K562 (cell line): ENCODE measurements around the gene DENND10. TPM values are rescaled to one million over a fixed set of nuclear protein-coding genes. Genes with fewer than 3 reads are reported as not detected.
A peak's percentile ranks its signal among the peaks of the same experiment; 100 is the strongest.

Experiments
- COPS2 ChIP-seq: fragments of 450-650 bp; conservative IDR thresholded peaks from 2 replicates; pipeline ENCODE4 v1.6.1; 2016; ENCODE audit warnings: mild to moderate bottlenecking, moderate library complexity
- DDX20 ChIP-seq: fragments of 450-650 bp; IDR thresholded peaks from 2 replicates; pipeline ENCODE4 v1.6.1; 2016; ENCODE audit warnings: missing genetic modification characterization, low read depth, mild to moderate bottlenecking, missing compliant biosample characterization, moderate library complexity
- FOXP1 ChIP-seq: sonication (generic); formaldehyde crosslinking; IDR thresholded peaks from 2 replicates; pipeline ENCODE4 v1.8.0; 2022; ENCODE audit warnings: mild to moderate bottlenecking, missing genetic modification reagents
- JUNB ChIP-seq: fragments of 450-650 bp; formaldehyde crosslinking; conservative IDR thresholded peaks from 2 replicates; pipeline ENCODE4 v1.4.0; 2020; ENCODE audit warnings: mild to moderate bottlenecking
- MTA2 ChIP-seq: fragments of 450-650 bp; IDR thresholded peaks from 2 replicates; pipeline ENCODE4 v1.6.1; 2016; ENCODE audit warnings: low read depth
- NR4A1 ChIP-seq, 2 experiments: fragments of 250-450 bp in 1 of 2; fragments of 450-650 bp in 1 of 2; sonication (Bioruptor Pico) in 1 of 2; IDR thresholded peaks; 2 replicates each; pipeline versions ENCODE4 v1.4.0 to v1.6.1; 2016 to 2020; ENCODE audit warnings: mild to moderate bottlenecking in 2 of 2, missing compliant biosample characterization in 1 of 2, missing genetic modification characterization in 1 of 2, moderate library complexity in 1 of 2
- POLR2G ChIP-seq: fragments of 200-400 bp; formaldehyde crosslinking; IDR thresholded peaks from 2 replicates; pipeline ENCODE4 v1.6.1; 2017; ENCODE audit warnings: low read depth, mild to moderate bottlenecking, antibody characterized with exemption, low read length, moderate library complexity
- RBM34 ChIP-seq: fragments of 200-400 bp; formaldehyde crosslinking; IDR thresholded peaks from 2 replicates; pipeline ENCODE4 v1.6.1; 2018; ENCODE audit warnings: low read length, borderline replicate concordance; ENCODE audit not compliant: insufficient read depth
- RNF2 ChIP-seq: sonication (generic); IDR thresholded peaks from 2 replicates; pipeline ENCODE4 v1.6.1; 2016
- TCF7 ChIP-seq: sonication (generic); IDR thresholded peaks from 2 replicates; pipeline ENCODE4 v1.6.1; 2016; ENCODE audit warnings: antibody characterized with exemption, borderline replicate concordance
- TRIM25 ChIP-seq: fragments of 450-650 bp; IDR thresholded peaks from 2 replicates; pipeline ENCODE4 v1.7.0; 2016; ENCODE audit warnings: borderline replicate concordance
- U2AF1 ChIP-seq: fragments of 200-400 bp; formaldehyde crosslinking; optimal IDR thresholded peaks from 2 replicates; pipeline ENCODE3; 2017; ENCODE audit warnings: mild to moderate bottlenecking, low read depth, low read length, moderate library complexity
- ZNF407 ChIP-seq: fragments of 450-650 bp; IDR thresholded peaks from 2 replicates; pipeline ENCODE4 v1.6.1; 2016; ENCODE audit warnings: low read depth
- polyA plus RNA-seq, 8 experiments: library from polyadenylated mRNA; depleted of rRNA in 4 of 8; stranded (reverse) in 5 of 8; unstranded in 3 of 8; fragments of >200 nt; fragmentation: Nextera tagmentation in 2 of 8; fragmentation: Illumina TruSeq in 1 of 8; extraction: Ambion mirVana in 2 of 8; extraction: Trizol in 1 of 8; gene quantifications; 2 replicates each; pipeline versions ENCODE4 v1.2.1 to v1.2.3, GENCODE V29; 2011 to 2014; ENCODE audit warnings: inconsistent platforms in 1 of 8, missing spikeins in 1 of 8
- total RNA-seq, 7 experiments: library from RNA; depleted of rRNA in 6 of 7; stranded (reverse); fragments of >200 nt in 6 of 7; fragmentation: Illumina TruSeq in 2 of 7; extraction: Trizol in 2 of 7; gene quantifications; 2 replicates each; pipeline versions ENCODE4 v1.2.1 to v1.2.3, GENCODE V29; 2011 to 2021; ENCODE audit warnings: low replicate concordance in 1 of 7
- TF ChIP-seq, protein P1 (sequence below): fragments of 250-450 bp; sonication (Bioruptor Pico); IDR thresholded peaks from 2 replicates; pipeline ENCODE4 v1.5.0; 2021; ENCODE audit warnings: mild to moderate bottlenecking, moderate library complexity

Gene DENND10
- total and polyA plus RNA-seq, 9 of the 15 experiments (the other 6 are each of a cell fraction or from before 2014, with no cell fraction given) = 9.4 to 20.0 (median 12.5) TPM

GRCh38 chr10:119178372-119179119 is 74.6 kb downstream of the DENND10 start, which contains the start of gene PRDX3 (continued):
- no peak for TF ChIP-seq DDX20 (tag)
- TF ChIP-seq TCF7 = no peak
- peak; percentile 93 for TF ChIP-seq POLR2G
- TF ChIP-seq U2AF1 = no peak
- no peak for TF ChIP-seq MTA2
- no peak for TF ChIP-seq JUNB (CRISPR knock-in tag)
- no peak for TF ChIP-seq RBM34
- TF ChIP-seq, protein P1, sequence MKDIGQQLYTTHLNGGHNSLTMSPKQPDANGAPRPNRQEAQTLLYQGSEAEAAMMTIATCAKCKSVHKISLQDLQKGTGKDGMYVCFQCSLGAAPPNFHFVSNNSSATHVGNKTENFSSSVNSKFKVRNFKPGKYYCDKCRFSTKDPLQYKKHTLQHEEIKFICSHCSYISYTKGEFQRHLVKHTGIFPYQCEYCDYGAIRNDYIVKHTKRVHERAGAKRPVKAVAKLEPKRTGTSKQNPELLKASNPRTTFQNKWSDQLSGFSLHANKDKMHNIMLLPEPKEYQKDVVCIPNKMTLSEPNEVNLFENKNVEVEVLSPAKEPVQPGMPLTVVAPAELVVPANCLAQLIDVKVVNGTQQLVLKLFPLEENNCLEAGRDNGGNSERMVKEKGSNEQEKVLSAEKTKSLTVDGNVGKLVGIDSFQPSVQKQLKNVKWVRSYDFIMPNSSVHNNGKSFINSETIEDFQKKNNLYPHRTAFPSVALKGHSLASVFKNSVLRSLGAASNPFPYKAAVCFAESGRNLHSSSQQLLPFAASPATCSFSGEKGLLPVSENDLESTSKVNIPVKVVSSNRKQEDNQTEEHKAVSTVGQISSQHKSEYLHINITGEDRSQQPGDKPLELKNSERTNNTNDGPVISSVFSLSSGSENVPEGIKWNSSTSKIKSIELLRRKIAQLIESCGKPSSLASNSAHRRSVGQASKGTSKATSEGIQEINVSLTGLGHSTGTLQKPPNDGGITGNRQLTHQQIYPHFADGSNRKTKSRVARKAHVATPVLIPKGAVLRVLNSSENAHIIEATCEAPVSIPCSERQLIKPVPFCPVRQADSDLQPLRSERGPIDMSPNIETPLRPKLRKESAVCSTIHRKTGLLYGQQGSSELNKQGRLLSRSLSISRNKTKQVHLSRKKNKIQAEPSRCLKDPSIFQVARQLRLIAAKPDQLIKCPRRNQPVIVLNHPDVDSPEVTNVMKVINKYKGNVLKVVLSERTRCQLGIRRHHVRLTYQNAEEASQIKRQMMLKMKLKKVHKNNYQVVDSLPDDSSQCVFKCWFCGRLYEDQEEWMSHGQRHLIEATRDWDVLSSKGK (CRISPR knock-in tag) = no peak
- no peak for TF ChIP-seq FOXP1
- peak; percentile 39; the same call in 1 of the 2 replicates for TF ChIP-seq ZNF407
- no peak for TF ChIP-seq TRIM25
- peak; percentile 26; the same call in 1 of the 2 replicates for TF ChIP-seq RNF2
- no peak for TF ChIP-seq COPS2
- no peak for TF ChIP-seq NR4A1 (CRISPR knock-in tag; IDR thresholded peaks at IDR 0.05)
- TF ChIP-seq NR4A1 (tag; IDR thresholded peaks at IDR 0.05) = no peak
